Hypothalamus (tissue), 51 donors: Measurements from ENCODE around the gene ECEL1.

Experiments
- DNase-seq, 51 donors: peaks; one replicate each; lab custom pipeline; 2025; lab: John Stamatoyannopoulos, UW

ECEL1 gene

DNA sequence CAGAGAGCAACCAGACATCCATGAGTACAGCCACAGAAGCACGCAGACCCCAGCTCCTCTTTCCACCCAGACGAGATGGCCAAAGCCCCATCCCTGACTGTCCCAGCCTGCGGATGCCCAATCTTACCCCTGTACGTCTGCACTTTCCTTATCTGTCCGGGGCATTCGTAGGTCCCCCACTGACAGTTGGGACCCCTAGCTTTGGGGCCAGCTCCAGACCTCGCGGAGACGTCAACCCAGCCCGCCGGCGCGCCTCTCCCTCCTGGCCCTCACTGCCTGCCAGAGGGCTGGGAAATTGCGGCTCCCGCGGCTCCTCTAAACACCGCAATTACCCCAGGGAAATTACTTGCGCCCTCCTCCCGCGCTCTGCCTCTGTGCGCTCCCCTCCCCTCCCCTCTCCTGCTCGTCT, 2.3 kb downstream of the ECEL1 start:
- no peak for DNase-seq

DNA sequence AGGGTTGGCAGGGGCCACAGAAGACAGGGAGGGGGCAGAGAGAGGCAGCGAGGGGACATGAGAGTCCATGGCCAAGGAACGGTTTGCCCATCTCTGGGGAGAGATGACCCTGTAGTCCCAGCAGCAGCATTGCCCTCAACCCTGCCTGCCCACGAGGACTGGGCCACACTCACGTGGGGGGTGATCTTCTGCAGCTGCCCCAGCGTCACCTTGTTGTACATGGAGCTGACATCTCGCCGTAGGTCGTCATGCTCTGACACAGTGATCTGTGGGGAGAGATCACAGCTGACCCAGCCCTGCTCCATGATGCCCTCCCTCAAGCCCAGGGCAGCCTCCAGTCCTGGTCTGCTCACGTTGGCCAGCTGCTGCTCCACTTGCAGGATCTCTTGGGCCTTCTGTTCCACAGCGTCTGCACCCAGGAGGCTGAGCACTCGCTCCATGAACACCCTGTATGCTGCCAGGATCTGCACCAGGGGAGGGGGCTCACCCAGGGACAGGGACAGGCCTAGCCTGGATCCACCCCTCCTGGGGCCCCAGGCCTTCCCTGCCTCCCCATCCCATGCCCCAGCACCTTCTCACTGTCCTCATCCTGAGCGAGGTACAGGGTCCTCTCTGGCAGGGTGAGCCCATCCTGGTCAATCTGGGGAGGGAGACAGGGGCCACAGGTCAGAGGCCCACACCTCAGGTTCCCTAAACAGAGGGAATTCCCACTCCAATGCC, 2.8 kb downstream of the ECEL1 start:
- DNase-seq, result no peak

DNA sequence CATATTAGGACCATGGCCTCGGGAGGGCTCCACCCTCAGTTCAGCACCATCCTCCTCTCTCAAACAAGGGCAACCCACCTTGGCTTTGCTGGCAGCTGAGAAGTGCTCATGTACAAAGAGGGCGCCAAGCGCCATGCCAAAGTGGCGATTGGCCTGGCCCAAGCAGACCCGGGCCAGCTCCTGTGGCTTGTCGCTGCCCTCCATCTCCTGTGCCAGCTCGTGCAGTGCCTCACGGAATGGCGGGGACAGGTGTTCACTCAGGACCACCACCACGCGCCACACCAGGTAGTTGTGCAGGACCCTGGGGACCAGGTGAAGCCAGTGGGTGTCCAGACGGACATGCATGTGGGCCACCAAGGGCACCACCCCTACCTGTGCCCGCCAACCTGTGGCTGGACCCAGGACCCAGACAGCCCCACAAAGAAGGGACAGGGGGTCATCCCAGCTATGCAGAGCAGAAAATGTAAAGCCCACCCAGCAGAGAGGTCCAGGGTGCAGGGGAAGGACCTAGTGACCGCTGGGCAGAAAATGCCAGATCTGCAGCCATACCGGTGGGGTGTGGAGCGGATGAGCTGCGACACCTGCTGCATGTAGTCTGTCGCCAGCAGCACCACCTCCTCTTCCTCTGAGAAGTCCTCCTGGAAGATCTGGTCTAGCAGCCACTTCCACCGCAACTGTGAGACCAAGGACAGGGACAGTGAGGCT, 3.6 kb downstream of the ECEL1 start:
- DNase-seq, result no peak

DNA sequence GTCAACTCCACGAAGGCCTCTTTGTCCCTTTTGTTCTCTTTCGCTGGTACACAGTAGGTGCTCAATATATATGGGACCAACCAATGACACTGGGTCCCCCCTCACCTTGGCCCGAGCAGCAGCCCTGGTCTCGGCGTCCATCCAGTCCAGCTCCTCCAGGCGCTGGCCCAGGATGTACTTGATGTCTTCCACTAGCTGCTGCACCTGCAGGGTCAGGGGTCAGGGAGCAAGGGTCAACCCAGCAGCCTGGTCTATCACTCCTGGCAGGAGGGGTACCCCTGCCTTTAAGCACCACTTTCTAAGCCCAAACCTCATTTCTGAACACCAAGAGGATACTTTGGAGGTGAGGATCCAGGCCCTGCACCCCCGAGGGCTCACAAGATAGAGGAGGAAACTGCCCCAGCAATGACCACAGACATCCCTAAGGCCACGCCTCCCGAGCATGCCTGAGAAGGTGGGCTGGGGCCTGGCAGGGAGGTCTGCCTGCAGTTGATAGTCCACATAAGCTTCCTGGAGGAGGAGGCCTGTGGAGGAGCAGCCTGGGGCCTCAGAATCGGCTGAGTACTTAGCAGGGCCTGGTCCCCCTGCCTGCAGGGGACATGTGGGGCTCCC, 4.2 kb downstream of the ECEL1 start:
- DNase-seq, result no peak

DNA sequence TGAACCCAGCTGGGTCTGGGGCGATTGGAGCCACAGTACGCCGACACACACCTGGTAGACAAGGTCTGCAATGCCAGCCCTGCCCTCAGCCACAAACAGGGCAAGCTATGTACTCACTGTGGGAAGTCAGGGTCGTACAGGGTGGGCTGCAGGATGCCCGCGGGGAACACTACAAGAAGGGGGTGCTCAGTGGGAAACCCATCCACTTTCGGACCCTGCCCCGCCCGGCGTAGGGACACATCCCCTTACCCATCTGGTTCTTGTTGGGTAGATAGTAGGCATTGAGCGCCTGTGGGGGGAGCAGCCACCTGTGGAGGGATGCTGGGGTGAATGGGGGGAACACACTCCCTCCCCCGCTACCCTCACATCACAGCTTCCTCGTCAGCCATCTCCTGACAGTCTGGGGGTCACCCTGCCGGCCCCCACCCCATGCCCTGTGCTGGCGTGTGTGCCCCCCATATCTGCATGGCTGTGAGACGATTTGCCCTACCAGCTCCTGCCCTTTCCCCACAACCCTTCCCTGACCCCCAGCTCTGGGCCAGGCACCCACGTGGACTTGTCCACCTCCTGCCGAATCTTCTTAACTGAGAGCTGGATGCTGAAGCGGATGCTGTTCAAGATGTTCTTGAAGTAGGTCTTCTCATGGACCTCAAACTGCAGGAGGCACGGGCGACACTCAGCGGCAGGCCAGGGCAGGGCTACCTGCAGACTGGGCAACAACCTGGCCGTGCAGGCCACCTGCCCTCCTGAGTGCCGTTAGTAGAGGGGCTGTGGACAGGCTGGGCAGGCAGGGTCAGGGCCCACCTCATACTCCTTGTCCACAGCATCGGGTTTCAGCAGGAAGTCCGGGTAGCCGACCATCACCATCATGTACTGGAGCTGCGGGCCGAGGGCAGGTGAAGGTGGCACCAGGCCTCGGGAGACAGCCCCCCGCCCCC, 5.1 kb downstream of the ECEL1 start:
- no peak for DNase-seq

DNA sequence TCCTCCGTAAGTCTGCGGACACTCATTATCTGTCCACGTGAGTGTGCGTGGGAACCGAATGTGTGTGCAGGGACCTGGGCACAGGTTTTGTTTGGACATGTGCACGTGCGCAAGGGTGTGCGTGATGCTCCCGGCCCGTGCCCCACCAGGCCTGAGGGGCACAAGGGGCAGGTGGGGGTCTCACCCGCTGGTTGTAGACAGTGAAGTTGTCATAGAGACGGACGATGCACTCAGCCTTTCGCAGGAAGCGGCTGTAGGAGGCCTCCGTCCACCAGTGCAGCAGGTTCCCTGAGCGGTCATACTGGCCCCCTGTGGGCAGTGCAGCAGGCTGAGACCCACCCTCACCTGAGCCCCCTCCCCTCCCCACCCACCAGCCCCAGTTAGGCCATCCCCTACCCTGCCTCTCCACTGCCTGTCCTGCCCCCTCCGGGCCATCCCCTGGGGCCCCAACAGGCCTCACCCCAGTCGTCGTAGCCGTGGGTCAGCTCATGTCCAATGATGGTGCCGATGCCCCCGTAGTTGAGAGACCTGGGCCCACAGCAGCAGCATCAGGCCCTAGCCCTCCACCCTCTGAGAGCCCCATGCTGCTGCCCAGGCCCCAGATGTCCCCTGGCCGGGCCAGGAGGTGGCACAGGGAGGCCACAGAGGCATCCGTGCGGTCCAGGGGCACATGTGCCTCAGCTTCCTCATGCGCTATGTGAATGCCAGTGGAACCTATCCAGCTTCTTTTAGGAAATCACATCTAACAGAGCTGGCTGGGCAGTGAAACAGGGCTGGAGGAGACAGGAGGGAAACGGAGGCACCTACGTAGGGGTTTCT, 6.1 kb downstream of the ECEL1 start:
- no peak for DNase-seq

DNA sequence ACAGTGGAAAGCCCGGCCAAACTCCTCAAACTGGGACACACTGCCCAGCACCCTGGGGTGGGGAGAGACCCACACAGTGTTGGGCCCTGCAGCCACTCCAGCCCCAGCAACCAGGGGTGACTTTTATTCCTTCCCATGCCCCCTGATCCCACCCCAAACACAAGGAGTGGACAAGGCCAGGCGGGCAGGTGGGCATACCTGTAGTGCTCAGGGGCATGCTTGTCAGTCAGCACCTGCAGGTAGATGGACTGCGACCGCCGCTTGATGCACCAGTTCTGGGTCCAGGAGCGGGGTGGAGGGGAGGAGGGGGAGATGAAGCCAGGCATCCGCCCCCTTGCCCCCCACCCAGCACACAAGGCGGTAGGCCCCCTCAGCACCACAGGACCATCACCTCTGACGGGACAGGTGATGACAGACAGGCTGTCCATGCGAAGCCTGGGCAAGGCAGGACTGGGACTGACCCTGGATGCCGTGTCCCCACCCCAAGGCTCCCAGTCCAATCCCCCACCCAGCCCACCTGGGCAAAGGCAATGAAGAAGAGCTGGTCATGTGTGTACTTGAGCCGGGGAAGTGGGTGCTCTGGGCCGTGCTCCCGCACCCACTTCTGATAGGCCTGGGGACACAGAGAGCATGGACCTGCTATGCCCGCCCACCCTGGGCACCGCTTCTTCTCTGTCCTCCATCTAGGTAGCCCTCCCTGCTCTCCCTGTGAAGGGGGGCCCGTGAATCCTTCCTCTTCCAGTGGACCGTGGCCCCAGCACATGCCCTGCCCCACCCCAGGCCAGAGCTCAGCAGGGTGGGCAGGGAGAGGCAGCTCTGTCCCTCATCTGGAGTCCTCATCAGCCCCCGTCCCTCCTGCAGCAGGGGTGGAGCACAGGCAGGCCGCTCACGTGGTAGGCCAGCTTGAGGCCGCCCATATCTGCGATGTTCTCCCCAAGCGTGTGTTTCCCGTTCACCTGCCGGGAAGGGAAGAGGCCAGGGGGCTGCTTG, 7.1 kb downstream of the ECEL1 start:
- DNase-seq, result no peak

DNA sequence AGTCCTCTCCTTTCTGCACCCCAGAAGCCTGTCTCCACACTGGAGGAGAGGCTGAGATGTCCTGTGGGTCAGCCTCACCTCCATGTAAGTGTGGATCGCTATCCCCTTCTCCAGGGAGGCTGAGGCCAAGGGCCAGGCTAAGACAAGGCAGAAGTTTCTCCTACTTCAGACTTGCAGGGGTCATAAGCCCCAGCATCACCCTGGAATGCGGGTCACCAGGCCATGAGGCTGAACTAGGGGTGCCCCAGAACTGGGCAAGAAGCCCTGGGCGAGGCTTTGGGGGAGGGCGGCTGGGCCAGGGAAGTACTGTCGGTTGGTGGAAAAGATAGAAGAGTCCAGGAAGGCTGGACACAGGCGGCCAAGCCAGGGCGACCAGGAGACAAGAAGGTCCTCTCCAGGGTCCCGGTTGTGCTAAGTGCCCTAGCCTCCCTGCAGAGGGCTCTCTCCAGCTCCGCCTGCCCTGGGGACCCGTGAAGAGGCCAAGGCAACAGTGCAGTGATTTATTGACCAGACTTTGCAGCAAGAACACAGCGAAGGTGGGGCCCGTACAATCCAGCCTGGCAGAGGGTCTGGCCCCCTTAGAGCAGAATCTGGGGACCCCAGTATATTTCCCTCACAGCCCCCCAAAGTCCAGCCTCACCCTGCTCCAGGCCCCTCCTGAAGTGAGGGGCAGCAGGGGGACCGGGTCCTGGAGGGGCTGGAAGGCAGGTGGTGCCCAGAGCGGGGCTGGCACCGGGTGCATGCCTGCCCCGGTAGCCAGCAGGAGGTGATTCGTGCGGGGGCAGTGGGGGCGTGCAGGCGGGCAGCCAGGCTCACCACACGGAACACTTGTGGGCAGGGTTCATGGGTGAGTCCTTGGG, 8.1 kb downstream of the ECEL1 start:
- DNase-seq, result no peak

DNA sequence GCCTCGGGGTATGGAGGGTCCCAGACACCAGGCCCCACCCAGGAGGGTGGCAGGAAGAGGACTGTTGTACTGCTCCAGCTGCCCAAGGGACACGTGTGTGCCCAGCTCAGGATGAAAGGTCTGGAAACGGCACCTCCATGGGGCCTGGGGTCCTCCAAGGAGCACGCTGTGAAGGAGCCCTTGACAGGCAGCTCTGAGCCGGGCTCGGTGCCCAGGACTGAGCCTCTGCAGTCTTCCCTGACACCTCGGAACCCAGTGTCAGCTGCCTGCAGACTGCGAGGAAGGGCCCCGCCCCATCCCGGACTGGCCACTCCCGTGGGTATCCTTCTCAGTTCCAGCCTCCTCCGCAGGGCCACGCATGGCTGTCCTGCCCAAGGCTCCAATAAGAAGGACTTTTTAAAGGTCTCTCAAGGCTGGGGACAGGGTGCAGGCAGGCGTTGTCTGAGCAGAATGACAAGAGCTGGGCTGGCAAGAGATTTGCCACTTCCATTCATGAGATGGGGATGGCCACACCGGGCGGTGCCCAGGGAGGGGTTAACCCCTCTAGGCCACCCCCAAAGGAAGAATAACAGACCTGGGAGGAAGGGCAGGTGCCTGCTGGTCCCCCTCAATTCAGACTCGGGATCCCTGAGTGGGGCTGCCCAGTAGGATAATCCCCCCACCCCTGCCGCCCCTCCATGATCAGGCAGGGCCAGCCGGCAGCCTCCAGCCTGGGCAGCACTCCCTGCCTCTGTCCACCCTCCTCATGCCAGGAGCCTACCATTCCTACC, 8.9 kb downstream of the ECEL1 start:
- DNase-seq, result no peak

DNA sequence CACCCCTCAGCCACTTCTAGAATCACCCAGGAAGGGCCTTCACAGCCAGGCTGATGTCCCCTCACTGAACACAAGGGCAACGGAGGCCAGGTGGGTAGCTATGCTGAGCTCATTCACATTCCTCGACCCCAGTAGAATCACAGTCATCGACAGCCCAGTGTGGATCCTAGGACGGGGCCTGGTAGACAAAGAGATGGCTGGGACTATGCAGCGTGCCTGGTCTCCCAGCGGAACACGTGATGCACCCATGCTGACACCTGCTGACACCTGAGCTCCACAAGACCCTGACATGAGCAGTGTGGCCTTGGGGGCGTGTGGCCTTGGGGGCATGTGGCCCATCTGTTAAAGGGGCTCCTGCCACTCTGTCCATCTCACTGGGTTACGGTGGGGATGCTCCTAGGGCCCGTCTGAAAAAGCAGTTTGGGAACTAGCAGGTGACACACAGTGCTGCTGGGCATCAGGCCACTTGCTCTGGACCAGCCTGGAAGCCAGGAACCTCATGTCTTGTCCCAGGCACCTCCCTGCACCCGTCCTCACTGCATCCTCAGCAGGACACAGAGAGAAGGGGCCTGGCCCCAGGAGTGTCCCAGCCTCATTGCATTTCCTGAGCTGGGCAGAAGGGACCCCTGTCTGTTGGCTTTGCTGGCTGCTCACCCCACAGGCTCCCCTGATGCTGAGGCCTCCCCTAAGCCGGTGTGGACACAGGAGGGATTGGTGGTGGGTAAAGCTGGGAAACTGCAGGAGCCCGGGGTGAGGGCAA, 9.7 kb downstream of the ECEL1 start:
- DNase-seq, result no peak

DNA sequence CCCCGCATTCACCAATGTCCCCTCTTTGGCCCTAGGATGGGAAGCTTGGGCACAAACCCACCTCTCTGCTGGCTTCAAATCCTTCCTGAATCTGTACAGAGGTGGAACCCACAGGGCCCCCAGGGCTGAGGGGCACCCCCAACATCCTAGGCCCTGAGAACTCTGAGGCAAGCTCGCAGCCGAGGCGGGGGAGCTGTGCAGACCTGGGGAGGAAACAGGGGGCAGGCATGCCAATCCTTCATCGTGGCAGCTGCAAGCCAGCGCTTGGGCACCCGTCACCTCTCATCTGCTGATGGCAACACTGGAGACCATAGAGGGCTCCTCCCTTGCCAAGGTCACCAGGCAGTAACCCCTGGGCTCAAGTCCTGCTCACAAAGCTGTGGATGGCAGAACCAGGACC, 10.8 kb downstream of the ECEL1 start:
- DNase-seq, result no peak

DNA sequence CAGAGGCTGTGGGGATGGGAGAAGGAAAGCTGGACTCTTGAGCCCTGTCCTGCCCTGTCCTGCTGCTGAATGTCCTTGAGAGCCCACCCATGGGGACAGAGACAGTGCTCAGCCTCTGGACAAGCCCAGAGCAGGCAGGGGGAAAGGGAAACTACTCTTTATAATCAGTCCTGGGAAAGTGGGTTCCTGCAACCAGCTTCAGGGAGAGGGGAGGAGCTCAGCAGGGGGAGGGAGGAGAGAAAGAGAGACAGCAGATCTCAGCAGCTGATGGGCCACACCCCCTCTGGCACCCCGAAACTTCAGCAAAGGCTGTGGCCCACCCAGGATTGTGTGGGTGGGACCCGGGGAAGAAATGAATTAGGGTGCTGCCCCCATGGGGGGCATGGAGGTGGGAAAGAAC, 11.6 kb downstream of the ECEL1 start:
- no peak for DNase-seq

DNA sequence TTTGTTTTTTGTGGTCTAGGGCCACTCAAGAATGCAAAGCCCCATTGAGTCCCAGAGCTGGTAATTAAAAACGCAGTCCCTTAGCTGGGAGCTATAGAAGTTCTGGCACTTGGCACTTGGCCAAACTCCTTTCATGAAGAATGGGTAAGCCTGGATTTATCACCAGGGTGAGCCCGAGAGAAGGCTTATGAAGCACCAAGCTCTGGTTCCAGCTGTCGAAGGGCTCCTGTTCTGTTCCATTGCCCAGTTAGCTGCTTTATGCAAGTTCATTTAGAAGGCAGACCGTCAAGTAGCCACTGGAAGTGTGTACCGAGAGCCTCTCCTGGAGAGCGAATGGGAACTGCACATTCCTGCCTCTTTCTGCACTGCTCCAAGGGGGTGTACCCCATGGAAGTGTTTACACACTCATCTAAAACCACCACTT, 14.2 kb downstream of the ECEL1 start:
- DNase-seq, result no peak

DNA sequence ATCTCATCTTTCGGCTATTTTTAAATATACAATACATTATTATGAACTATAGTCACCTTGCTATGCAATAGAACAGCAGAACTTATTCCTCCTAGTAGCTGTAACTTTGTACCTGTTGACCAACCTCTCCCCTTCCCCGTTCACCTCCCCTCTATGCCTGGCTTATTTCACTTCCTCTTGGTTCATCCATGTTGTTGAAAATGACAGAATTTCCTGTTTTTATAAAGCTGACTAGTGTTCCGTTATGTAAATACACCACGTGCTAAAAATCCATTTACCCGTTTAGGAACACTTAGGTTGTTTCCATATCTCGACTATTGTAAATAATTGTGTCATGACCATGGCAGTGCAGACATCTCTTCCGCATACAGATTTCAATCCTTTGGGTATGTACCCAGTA, 21.4 kb downstream of the ECEL1 start:
- no peak for DNase-seq

DNA sequence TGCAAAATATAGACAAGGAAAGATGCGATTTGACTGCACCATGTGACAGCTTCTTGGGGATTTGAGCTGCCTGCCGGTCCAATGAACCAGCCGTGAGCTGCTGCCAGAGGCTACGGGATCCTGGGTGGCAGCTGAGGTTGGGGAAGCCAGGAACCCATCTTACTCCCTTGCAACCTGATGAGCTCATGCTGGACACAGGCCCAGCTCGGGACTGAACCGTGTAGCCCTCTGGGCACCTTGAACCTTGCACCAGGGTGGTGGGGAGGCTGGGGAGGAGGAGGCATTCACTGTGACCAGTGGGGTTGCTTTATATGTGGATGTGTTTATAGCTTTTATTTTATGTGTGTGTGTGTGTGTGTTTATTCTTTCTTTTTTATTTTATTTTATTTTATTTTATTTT, 22.6 kb downstream of the ECEL1 start:
- DNase-seq, result no peak

DNA sequence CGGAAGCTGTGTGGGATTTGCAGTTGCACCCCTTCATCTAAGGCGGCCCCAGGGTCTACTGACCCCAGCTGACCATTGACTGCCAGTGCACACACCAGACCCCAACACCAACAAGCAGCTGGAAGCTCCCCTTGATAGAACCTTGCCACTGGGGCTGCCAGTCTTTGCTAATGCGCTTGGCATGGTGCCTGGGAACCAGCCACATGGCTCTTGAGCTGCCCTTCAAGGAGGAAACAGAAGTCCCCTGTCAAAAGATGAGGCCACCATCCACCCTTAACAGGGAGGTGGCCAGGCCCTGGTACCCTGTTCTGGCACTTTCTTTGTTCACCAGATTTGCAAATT, 23.1 kb downstream of the ECEL1 start:
- DNase-seq, result no peak
